ENCODE data around the gene SPNS2. TPM values are rescaled to one million over a fixed set of nuclear protein-coding genes. Genes with fewer than 3 reads are reported as not detected.

Gene SPNS2
- polyA plus RNA-seq, 1 donor from 2014 or later, result 39.7 TPM

DNA sequence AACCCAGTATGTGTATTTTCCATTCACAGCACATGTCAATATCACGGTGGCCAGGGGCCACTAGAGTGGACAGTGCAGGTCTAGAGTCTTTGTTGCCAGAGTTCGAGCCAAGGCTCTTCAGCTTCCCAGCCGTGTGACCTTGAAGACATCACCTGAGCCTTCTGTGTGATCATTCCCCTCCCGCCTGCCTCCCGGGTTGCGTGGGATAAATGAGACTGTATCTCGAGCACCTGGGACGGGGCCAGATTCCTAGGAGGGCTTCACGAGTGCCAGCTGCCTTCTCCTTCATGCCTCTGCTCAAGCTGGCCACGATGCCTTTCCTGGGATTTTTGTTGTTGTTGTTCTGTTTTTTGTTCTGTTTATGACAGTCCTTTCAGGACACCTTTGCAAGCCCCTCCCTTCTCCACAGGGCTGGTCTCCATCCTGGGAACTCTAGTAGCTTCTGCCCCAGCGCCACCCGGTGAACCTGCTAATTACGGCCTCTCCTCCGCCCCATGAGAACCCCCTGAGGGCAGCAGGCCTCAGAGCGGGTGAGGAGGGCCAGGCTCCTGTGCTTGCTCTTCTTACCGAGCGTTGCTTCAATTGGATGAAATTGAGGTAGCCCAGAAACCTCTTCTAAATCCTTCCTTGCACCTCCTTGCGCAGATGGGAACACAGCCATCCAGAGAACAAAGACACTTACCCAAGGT, 3.9 kb downstream of the SPNS2 start:
- Histone ChIP-seq H3K9ac (ENCODE audit: low read length) (no peak overlapping the region), H3K27ac (ENCODE audit: low read length) (no peak overlapping the region), H4K20me1 (ENCODE audit: insufficient read depth) (no peaks in the 10 kb centered on the region), H2AFZ (ENCODE audit: low read depth, low read length) (no peak overlapping the region), H3K4me2 (ENCODE audit: low read length) (no peak overlapping the region), H3K36me3 (ENCODE audit: insufficient read depth, low read length) (no peaks in the 10 kb centered on the region), H3K27me3 (ENCODE audit: insufficient read depth, low read depth, low read length) (peaks cover 10% of the 10 kb centered on the region), H3K9me3 (ENCODE audit: low read length) (no peaks in the 10 kb centered on the region), H3K4me3 (ENCODE audit: low read length) (no peak overlapping the region), H3K9me2 (ENCODE audit: insufficient read depth, low read length) (no peaks in the 10 kb centered on the region), H3K79me2 (replicated peaks; ENCODE audit: insufficient read depth, low read length) (peaks cover 11% of the 10 kb centered on the region), H3F3A (ENCODE audit: insufficient read depth, low read length, poor library complexity, severe bottlenecking) (peaks cover 4% of the 10 kb centered on the region)
- TF ChIP-seq POLR2AphosphoS5 (IDR thresholded peaks at IDR 0.05), result no peak

DNA sequence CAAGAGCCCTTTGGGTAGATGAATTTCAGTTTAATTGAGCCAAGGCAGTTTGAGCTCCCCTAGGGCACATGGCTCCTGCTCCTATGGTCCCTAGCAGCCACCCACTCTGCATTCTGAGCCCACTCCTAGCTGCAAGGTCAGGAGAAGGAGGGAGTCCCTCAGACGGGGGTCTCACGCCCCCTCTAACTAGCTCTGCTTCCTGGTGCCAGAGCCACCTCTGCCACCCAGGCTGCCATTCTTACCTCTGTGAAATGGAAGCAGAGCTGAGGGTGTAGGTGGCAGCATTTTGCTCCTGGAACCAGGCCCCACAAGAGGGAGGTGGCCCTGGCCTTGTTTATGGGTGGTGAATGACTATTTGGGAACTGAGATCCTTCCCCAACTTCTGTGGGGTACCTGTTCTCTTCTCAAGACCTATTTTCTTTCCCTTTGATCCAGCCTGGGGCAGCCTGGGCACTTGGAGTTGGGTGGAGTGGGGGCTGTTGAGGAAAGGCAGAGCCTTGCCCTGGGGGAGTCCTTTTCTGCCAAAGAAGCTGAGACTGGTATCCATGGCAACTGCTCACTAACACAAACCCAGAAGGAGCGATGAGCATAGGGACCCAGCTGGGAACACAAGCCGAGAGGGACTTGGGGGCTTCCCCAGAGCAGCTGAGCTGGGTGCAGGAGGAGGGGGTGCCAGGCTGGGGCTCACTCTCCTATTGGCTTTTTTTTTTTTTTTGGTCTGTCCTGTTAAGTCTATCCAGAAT, 4.8 kb downstream of the SPNS2 start:
- Histone ChIP-seq H3K4me2 (ENCODE audit: low read length) (no peak overlapping the region), H3K4me3 (ENCODE audit: low read length) (no peak overlapping the region), H4K20me1 (ENCODE audit: insufficient read depth) (no peaks in the 10 kb centered on the region), H3K36me3 (ENCODE audit: insufficient read depth, low read length) (no peaks in the 10 kb centered on the region), H2AFZ (ENCODE audit: low read depth, low read length) (no peak overlapping the region), H3K9me3 (ENCODE audit: low read length) (no peaks in the 10 kb centered on the region), H3K27ac (ENCODE audit: low read length) (no peak overlapping the region), H3K9me2 (ENCODE audit: insufficient read depth, low read length) (no peaks in the 10 kb centered on the region), H3K9ac (ENCODE audit: low read length) (no peak overlapping the region), H3K79me2 (replicated peaks; ENCODE audit: insufficient read depth, low read length) (peaks cover 11% of the 10 kb centered on the region), H3F3A (ENCODE audit: insufficient read depth, low read length, poor library complexity, severe bottlenecking) (peaks cover 4% of the 10 kb centered on the region), H3K27me3 (ENCODE audit: insufficient read depth, low read depth, low read length) (peaks cover 4% of the 10 kb centered on the region)
- TF ChIP-seq RAD21 (conservative IDR thresholded peaks at IDR 0.05) (no peak), SMC3 (conservative IDR thresholded peaks at IDR 0.05; ENCODE audit: poor library complexity) (no peak), EZH2 (IDR thresholded peaks at IDR 0.05; ENCODE audit: borderline replicate concordance, insufficient read depth, low read length, poor library complexity, severe bottlenecking) (no peak)
- TF ChIP-seq, protein P1, sequence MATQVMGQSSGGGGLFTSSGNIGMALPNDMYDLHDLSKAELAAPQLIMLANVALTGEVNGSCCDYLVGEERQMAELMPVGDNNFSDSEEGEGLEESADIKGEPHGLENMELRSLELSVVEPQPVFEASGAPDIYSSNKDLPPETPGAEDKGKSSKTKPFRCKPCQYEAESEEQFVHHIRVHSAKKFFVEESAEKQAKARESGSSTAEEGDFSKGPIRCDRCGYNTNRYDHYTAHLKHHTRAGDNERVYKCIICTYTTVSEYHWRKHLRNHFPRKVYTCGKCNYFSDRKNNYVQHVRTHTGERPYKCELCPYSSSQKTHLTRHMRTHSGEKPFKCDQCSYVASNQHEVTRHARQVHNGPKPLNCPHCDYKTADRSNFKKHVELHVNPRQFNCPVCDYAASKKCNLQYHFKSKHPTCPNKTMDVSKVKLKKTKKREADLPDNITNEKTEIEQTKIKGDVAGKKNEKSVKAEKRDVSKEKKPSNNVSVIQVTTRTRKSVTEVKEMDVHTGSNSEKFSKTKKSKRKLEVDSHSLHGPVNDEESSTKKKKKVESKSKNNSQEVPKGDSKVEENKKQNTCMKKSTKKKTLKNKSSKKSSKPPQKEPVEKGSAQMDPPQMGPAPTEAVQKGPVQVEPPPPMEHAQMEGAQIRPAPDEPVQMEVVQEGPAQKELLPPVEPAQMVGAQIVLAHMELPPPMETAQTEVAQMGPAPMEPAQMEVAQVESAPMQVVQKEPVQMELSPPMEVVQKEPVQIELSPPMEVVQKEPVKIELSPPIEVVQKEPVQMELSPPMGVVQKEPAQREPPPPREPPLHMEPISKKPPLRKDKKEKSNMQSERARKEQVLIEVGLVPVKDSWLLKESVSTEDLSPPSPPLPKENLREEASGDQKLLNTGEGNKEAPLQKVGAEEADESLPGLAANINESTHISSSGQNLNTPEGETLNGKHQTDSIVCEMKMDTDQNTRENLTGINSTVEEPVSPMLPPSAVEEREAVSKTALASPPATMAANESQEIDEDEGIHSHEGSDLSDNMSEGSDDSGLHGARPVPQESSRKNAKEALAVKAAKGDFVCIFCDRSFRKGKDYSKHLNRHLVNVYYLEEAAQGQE (IDR thresholded peaks at IDR 0.05; ENCODE audit: borderline replicate concordance), result no peak

DNA sequence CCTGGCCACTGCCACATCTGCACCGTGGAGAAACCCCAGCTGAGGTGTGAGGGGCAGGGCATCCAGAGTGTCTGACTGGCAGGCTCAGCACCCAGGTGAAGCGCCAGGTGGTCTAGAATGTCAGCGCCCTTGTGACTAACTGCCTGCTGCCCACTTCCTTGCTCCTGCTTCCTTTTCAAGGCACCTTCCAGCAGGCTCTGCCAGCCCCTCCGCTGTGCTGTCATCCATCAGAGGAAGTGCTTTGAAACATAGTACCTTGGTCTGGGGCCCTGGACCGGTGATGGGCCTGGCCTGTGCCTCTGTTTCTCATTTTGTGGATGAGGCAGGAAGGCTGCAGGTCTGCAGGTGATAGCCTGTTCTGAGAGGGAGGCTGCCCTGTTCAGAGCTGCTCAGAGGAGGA, 5.5 kb downstream of the SPNS2 start:
- Histone ChIP-seq H3K27me3 (ENCODE audit: insufficient read depth, low read depth, low read length) (peaks cover 4% of the 10 kb centered on the region), H4K20me1 (ENCODE audit: insufficient read depth) (no peaks in the 10 kb centered on the region), H2AFZ (ENCODE audit: low read depth, low read length) (no peak overlapping the region), H3K79me2 (replicated peaks; ENCODE audit: insufficient read depth, low read length) (peaks cover 11% of the 10 kb centered on the region), H3K36me3 (ENCODE audit: insufficient read depth, low read length) (no peaks in the 10 kb centered on the region), H3K9me2 (ENCODE audit: insufficient read depth, low read length) (no peaks in the 10 kb centered on the region), H3F3A (ENCODE audit: insufficient read depth, low read length, poor library complexity, severe bottlenecking) (peaks cover 4% of the 10 kb centered on the region), H3K4me3 (ENCODE audit: low read length) (no peak overlapping the region), H3K9ac (ENCODE audit: low read length) (no peak overlapping the region), H3K9me3 (ENCODE audit: low read length) (no peaks in the 10 kb centered on the region), H3K4me2 (ENCODE audit: low read length) (no peak overlapping the region), H3K27ac (ENCODE audit: low read length) (no peak overlapping the region)
- TF ChIP-seq TAF1 (IDR thresholded peaks at IDR 0.05; ENCODE audit: low read depth), result no peak
- TF ChIP-seq, protein P1 (IDR thresholded peaks at IDR 0.05; ENCODE audit: borderline replicate concordance), result no peak
